Transverse colon (tissue), 4 donors: ENCODE results near the gene BCAS4. TPM values are rescaled to one million over a fixed set of nuclear protein-coding genes. Genes with fewer than 3 reads are reported as not detected.

ENCODE experiments used
- DNase-seq: peaks from one replicate; pipeline ENCODE4 v3.0.0-alpha.2; 2019
- H3K27ac ChIP-seq, 4 donors: fragments of 200-600 bp; sonication (generic); 2 replicates each; pipeline ENCODE4 v1.5.1; 2016 to 2018; ENCODE audit warnings: inconsistent platforms in 4 of 4
- H3K27me3 ChIP-seq: fragments of 200-600 bp; sonication (generic); 2 replicates; pipeline ENCODE4 v1.5.1; 2017; ENCODE audit warnings: inconsistent platforms
- H3K36me3 ChIP-seq, 4 donors: fragments of 200-600 bp; sonication (generic); 2 replicates each; pipeline ENCODE4 v1.5.1; 2017 to 2019; ENCODE audit warnings: inconsistent platforms in 4 of 4
- H3K4me1 ChIP-seq, 4 donors: fragments of 200-600 bp; sonication (generic); 2 replicates each; pipeline ENCODE4 v1.5.1; 2017 to 2020; ENCODE audit warnings: inconsistent platforms in 4 of 4
- H3K4me3 ChIP-seq, 4 donors: fragments of 200-600 bp; sonication (generic); 1 replicate in 1 of 4; 2 replicates in 3 of 4; pipeline versions ENCODE4 v1.5.1 to v1.6.1; 2017 to 2019; ENCODE audit warnings: inconsistent platforms in 4 of 4
- H3K9me3 ChIP-seq, 2 donors: fragments of 200-600 bp; sonication (generic); 2 replicates each; pipeline ENCODE4 v1.5.1; 2017 to 2019; ENCODE audit warnings: inconsistent platforms in 2 of 2
- EP300 ChIP-seq: sonication (generic); formaldehyde crosslinking; IDR thresholded peaks from one replicate; pipeline ENCODE4 v1.6.1; 2017; ENCODE audit warnings: antibody characterized with exemption, low read depth
- POLR2A ChIP-seq: fragments of 450-650 bp; IDR thresholded peaks from one replicate; pipeline ENCODE4 v1.6.1; 2016; ENCODE audit warnings: antibody characterized with exemption, mild to moderate bottlenecking, moderate library complexity
- POLR2AphosphoS5 ChIP-seq, 3 donors: sonication (generic); formaldehyde crosslinking; IDR thresholded peaks; one replicate each; pipeline ENCODE4 v1.6.1; 2016; ENCODE audit warnings: antibody characterized with exemption in 3 of 3
- WGBS, 2 donors: methylation state at CpG; one replicate each; pipeline ENCODE4 v1.1.5; 2018; ENCODE audit warnings: low coverage in 1 of 2; 5-methylcytosine and 5-hydroxymethylcytosine counted together
- in situ Hi-C, 4 donors: fragments of 200-750 bp; cut with MboI; loops; one replicate each; pipeline versions ENCODE4 v1.15.0 to v1.15.1; 2017; ENCODE audit warnings: low sequenced_read_pairs in 3 of 4, low pct_ligation_motif_present in 1 of 4, low pct_unique_long_range_greater_than_20kb in 1 of 4
- intact Hi-C: fragments of 100-400 bp; cut with DNase I; formaldehyde crosslinking; loops from one replicate; pipeline ENCODE4 v1.15.1; 2023; ENCODE audit warnings: low total_unique reads
- total RNA-seq, 4 donors: library from RNA; depleted of rRNA; stranded (reverse); fragments of >200 nt; gene quantifications; one replicate each; pipeline ENCODE4 v1.1.0, GENCODE V29; 2016
- TF ChIP-seq, protein P1 (sequence below), 5 experiments: fragments of 200-600 bp in 3 of 5; fragments of 450-650 bp in 2 of 5; sonication (generic) in 3 of 5; IDR thresholded peaks; 1 replicate in 2 of 5; 2 replicates in 3 of 5; pipeline ENCODE4 v1.5.1; 2016 to 2017; ENCODE audit warnings: antibody characterized with exemption in 5 of 5, inconsistent platforms in 3 of 5, mild to moderate bottlenecking in 2 of 5, moderate library complexity in 1 of 5

BCAS4 gene
- total RNA-seq, 4 donors from 2014 or later, result 3.3 to 16.5 (median 4.0) TPM; not detected in 1

GRCh38 chr20:50866831-50867230 is 72.0 kb downstream of the BCAS4 start:
- in situ Hi-C loops, result no loop called here
- Histone ChIP-seq H3K27me3 (no peaks in the 10 kb centered on the region), H3K36me3 (no peaks in the 10 kb centered on the region), H3K27ac (no peak overlapping the region), H3K9me3 (no peaks in the 10 kb centered on the region), H3K4me1 (no peaks in the 10 kb centered on the region), H3K4me3 (no peak overlapping the region)
- no peak for DNase-seq
- WGBS, 2 donors, result 93 to 94% methylated on average over 9 of the region's 9 CpGs
- TF ChIP-seq, protein P1, sequence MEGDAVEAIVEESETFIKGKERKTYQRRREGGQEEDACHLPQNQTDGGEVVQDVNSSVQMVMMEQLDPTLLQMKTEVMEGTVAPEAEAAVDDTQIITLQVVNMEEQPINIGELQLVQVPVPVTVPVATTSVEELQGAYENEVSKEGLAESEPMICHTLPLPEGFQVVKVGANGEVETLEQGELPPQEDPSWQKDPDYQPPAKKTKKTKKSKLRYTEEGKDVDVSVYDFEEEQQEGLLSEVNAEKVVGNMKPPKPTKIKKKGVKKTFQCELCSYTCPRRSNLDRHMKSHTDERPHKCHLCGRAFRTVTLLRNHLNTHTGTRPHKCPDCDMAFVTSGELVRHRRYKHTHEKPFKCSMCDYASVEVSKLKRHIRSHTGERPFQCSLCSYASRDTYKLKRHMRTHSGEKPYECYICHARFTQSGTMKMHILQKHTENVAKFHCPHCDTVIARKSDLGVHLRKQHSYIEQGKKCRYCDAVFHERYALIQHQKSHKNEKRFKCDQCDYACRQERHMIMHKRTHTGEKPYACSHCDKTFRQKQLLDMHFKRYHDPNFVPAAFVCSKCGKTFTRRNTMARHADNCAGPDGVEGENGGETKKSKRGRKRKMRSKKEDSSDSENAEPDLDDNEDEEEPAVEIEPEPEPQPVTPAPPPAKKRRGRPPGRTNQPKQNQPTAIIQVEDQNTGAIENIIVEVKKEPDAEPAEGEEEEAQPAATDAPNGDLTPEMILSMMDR (IDR thresholded peaks at IDR 0.05), result no peak
- TF ChIP-seq POLR2A (no peak), EP300 (no peak), POLR2AphosphoS5 (IDR thresholded peaks at IDR 0.05) (no peak)
- intact Hi-C loops, result no loop called here

- Histone ChIP-seq H3K4me3 (no peak overlapping the region), H3K36me3 (no peaks in the 10 kb centered on the region), H3K27me3 (no peaks in the 10 kb centered on the region), H3K4me1 (no peaks in the 10 kb centered on the region), H3K9me3 (no peaks in the 10 kb centered on the region), H3K27ac (no peak overlapping the region)
- TF ChIP-seq EP300 (no peak), POLR2A (no peak), POLR2AphosphoS5 (IDR thresholded peaks at IDR 0.05) (no peak)
- TF ChIP-seq, protein P1 (IDR thresholded peaks at IDR 0.05), result no peak
- DNase-seq, result no peak
- intact Hi-C loops (no loop called here), in situ Hi-C loops (no loop called here)
- 90 to 100% methylated on average over 1 to 6 of the region's 6 CpGs for WGBS, 2 donors
Observed at GRCh38 chr20:50867805-50868204, 72.9 kb downstream of the BCAS4 start.

- in situ Hi-C loops, result no loop called here
- Histone ChIP-seq H3K27ac (peak overlapping the region in 1 of 4 donors; percentile 0), H3K27me3 (no peaks in the 10 kb centered on the region), H3K4me1 (no peaks in the 10 kb centered on the region), H3K9me3 (no peaks in the 10 kb centered on the region), H3K4me3 (no peak overlapping the region), H3K36me3 (no peaks in the 10 kb centered on the region)
- TF ChIP-seq POLR2A (no peak), POLR2AphosphoS5 (IDR thresholded peaks at IDR 0.05) (no peak), EP300 (no peak)
- TF ChIP-seq, protein P1 (IDR thresholded peaks at IDR 0.05), result no peak
- DNase-seq, result no peak
- 76 to 81% methylated on average over 3 to 11 of the region's 11 CpGs for WGBS, 2 donors
- intact Hi-C loops, result no loop called here
Observed at GRCh38 chr20:50868509-50869495, 73.9 kb downstream of the BCAS4 start.

- in situ Hi-C loops, result no loop called here
Observed at GRCh38 chr20:50870561-50871161, 75.8 kb downstream of the BCAS4 start.

More at GRCh38 chr20:50870561-50871161, 75.8 kb downstream of the BCAS4 start:
- no peak for DNase-seq
- no peak overlapping the region for H3K4me3 ChIP-seq
- H3K9me3 ChIP-seq, result no peaks in the 10 kb centered on the region
- 80 to 88% methylated on average over 6 to 19 of the region's 19 CpGs for WGBS, 2 donors
- H3K36me3 ChIP-seq, result no peaks in the 10 kb centered on the region
- H3K27ac ChIP-seq, result no peak overlapping the region
- H3K27me3 ChIP-seq, result no peaks in the 10 kb centered on the region
- H3K4me1 ChIP-seq, result no peaks in the 10 kb centered on the region
- intact Hi-C loops, result no loop called here
- TF ChIP-seq EP300 (no peak), POLR2AphosphoS5 (IDR thresholded peaks at IDR 0.05) (no peak), POLR2A (no peak)
- TF ChIP-seq, protein P1 (IDR thresholded peaks at IDR 0.05), result no peak
